ENCODE data around the gene GMEB1. TPM values are rescaled to one million over a fixed set of nuclear protein-coding genes. Genes with fewer than 3 reads are reported as not detected.

GMEB1 gene
- total and polyA plus RNA-seq, 10 of the 15 experiments (the other 5 are each of a cell fraction or from before 2014, with no cell fraction given), result 4.9 to 17.6 (median 9.4) TPM

DNA sequence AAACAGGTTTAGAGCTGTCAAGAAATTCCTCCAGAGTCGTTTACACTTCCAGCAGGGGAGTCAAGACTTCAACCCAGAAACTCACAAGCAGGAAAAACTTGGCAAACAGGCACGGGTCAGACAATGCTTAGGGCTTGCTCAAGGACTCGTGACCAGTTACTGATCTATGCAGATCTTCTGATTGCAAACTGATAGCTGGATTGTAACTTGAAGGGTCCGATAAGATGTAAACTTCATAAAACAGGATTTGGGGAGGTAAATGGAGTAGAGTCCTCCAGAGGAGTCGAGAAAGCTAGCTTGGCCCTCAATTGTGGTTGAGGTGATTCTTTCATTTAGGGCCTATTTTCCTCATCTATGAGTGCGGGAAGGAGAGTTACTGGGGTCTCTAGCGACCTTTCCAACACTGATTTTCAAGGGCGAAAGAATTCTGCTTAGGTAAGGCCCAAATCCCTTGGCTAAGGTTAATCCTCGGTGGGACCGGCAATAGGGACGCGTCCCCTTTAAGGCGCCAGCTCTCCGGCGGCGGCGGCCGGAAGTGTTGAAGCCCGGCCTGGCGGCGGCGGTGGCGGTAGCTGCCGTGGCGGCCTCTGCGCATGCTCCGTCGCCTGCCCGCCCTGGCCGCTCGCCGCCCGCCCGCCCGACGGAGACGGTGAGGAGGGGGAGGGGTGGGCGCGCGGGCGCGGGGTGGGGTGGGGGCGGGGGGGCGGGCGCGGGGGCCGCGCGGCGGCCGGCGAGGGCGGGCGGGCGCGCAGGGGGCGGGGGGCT is at the start of gene GMEB1 (continued):
- TF ChIP-seq, protein P1, sequence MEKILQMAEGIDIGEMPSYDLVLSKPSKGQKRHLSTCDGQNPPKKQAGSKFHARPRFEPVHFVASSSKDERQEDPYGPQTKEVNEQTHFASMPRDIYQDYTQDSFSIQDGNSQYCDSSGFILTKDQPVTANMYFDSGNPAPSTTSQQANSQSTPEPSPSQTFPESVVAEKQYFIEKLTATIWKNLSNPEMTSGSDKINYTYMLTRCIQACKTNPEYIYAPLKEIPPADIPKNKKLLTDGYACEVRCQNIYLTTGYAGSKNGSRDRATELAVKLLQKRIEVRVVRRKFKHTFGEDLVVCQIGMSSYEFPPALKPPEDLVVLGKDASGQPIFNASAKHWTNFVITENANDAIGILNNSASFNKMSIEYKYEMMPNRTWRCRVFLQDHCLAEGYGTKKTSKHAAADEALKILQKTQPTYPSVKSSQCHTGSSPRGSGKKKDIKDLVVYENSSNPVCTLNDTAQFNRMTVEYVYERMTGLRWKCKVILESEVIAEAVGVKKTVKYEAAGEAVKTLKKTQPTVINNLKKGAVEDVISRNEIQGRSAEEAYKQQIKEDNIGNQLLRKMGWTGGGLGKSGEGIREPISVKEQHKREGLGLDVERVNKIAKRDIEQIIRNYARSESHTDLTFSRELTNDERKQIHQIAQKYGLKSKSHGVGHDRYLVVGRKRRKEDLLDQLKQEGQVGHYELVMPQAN (conservative IDR thresholded peaks at IDR 0.05), result no peak
- TF ChIP-seq, protein P2, sequence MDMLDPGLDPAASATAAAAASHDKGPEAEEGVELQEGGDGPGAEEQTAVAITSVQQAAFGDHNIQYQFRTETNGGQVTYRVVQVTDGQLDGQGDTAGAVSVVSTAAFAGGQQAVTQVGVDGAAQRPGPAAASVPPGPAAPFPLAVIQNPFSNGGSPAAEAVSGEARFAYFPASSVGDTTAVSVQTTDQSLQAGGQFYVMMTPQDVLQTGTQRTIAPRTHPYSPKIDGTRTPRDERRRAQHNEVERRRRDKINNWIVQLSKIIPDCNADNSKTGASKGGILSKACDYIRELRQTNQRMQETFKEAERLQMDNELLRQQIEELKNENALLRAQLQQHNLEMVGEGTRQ (IDR thresholded peaks at IDR 0.05; ENCODE audit: borderline replicate concordance, low read depth, low read length), result no peak
- TF ChIP-seq, protein P3, sequence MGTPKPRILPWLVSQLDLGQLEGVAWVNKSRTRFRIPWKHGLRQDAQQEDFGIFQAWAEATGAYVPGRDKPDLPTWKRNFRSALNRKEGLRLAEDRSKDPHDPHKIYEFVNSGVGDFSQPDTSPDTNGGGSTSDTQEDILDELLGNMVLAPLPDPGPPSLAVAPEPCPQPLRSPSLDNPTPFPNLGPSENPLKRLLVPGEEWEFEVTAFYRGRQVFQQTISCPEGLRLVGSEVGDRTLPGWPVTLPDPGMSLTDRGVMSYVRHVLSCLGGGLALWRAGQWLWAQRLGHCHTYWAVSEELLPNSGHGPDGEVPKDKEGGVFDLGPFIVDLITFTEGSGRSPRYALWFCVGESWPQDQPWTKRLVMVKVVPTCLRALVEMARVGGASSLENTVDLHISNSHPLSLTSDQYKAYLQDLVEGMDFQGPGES (IDR thresholded peaks at IDR 0.05), result no peak
- no peak for TF ChIP-seq ETV6 (conservative IDR thresholded peaks at IDR 0.05 in 1 of 2, IDR thresholded peaks at IDR 0.05 in 1 of 2; ENCODE audit: borderline replicate concordance in 1 of 2, low read depth in 1 of 2)
- 0 out of 2 replicates have a peak, but pooled peaks have one; percentile 25 for TF ChIP-seq POLR2AphosphoS5 (IDR thresholded peaks at IDR 0.05; ENCODE audit: low read length)
- TF ChIP-seq POU2F2 (IDR thresholded peaks at IDR 0.05; ENCODE audit: borderline replicate concordance, low read depth, low read length), result no peak
- TF ChIP-seq MEF2B (IDR thresholded peaks at IDR 0.05; ENCODE audit: partially characterized antibody, poor library complexity, severe bottlenecking), result no peak
- TF ChIP-seq GABPA (IDR thresholded peaks at IDR 0.05; ENCODE audit: low read depth), result peak; percentile 49; the same call in 1 of the 2 replicates

Data from GM12878 (cell line).